OCI-LY3 (cell line): ENCODE results near the gene AIFM1.

Experiments used
- H2AFZ ChIP-seq: fragments of 200-600, 300-600 bp; shearing (Covaris generic); 2 replicates; pipeline ENCODE4 v1.6.0; 2014; ENCODE audit warnings: antibody characterized with exemption, low read depth, low read length
- H3K27ac ChIP-seq: fragments of 200-600, 300-600 bp; sonication (generic); 2 replicates; pipeline ENCODE4 v1.5.1; 2014; ENCODE audit warnings: mild to moderate bottlenecking, low read length, moderate library complexity, mixed read lengths
- H3K27me3 ChIP-seq: fragments of 200-600, 300-600 bp; sonication (generic); 2 replicates; pipeline ENCODE4 v1.6.1; 2014; ENCODE audit warnings: low read depth, low read length, mixed read lengths
- H3K36me3 ChIP-seq: fragments of 200-600, 300-600 bp; sonication (generic); replicated peaks from 2 replicates; pipeline ENCODE3; 2014; ENCODE audit warnings: low read depth, low read length, mixed read lengths
- H3K4me1 ChIP-seq: fragments of 300-600, 200-600 bp; sonication (generic); 2 replicates; pipeline ENCODE4 v1.6.1; 2014; ENCODE audit warnings: low read length, mixed read lengths
- H3K4me2 ChIP-seq: fragments of 200-600, 300-600 bp; sonication (generic); 2 replicates; pipeline ENCODE4 v1.6.1; 2014; ENCODE audit warnings: low read length, mixed read lengths
- H3K4me3 ChIP-seq: fragments of 300-600, 200-600 bp; sonication (generic); 2 replicates; pipeline ENCODE4 v1.5.1; 2014; ENCODE audit warnings: antibody characterized with exemption, mild to moderate bottlenecking, low read length, moderate library complexity
- H3K79me2 ChIP-seq: fragments of 300-600, 200-600 bp; shearing (Covaris generic); 2 replicates; pipeline ENCODE4 v1.6.1; 2014; ENCODE audit warnings: mild to moderate bottlenecking, low read length, mixed read lengths
- H3K9ac ChIP-seq: fragments of 300-600, 200-600 bp; shearing (Covaris generic); 2 replicates; pipeline ENCODE4 v1.6.0; 2014; ENCODE audit warnings: mild to moderate bottlenecking, low read length, moderate library complexity
- H3K9me3 ChIP-seq: fragments of 200-600, 300-600 bp; shearing (Covaris generic); 2 replicates; pipeline ENCODE4 v1.6.1; 2014; ENCODE audit warnings: low read length, mixed read lengths; ENCODE audit not compliant: insufficient read depth
- H4K20me1 ChIP-seq: fragments of 200-600, 300-600 bp; sonication (generic); 2 replicates; pipeline ENCODE4 v1.6.1; 2016; ENCODE audit warnings: low read length, mixed read lengths; ENCODE audit not compliant: insufficient read depth
- EZH2phosphoT487 ChIP-seq: fragments of 200-600 bp; shearing (Covaris generic); IDR thresholded peaks from 2 replicates; pipeline ENCODE4 v1.6.1; 2018; ENCODE audit warnings: antibody characterized with exemption, mixed run types, low read depth
- TF ChIP-seq, protein P1 (sequence below): fragments of 200-600, 300-600 bp; sonication (generic); IDR thresholded peaks from 2 replicates; pipeline ENCODE4 v1.5.1; 2014; ENCODE audit warnings: antibody characterized with exemption, low read length, low read depth

The AIFM1 gene

DNA sequence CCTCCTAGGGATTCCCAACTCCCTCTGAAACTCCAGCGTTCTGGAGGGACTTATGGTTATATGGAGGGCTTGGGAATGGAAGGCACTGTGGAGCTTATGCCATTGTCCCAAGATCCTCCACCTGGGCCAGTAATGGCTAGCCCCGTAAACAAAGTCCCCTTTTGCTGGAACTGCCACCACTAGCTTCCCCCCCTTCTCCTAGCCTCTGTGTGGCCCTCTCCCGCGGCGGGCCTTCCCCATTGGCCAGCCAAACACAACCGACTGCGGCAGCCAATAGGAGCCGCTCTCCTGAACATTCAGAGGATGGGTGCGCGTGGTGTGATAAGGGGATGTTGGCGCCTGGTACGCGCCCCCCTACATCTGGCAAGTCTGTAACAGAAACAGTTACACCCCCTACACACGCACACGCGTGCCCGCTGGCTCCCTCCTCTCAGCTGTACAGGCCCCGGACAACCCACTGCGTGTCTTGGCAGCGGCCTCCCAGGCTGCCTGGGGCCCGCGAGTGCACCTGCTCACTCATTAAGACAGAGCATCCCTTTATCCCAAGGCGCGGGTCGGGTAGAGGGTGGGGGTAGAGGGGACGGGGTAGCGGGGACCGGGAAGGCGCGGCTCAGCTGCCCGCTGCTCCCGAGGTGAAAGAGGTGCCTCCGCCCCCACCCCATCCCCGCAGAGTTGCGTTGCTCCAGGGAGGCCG, 5.3 kb upstream of the AIFM1 start:
- H3K4me3 ChIP-seq = peak overlapping the region; percentile 95
- no peaks in the 10 kb centered on the region for H3K9me3 ChIP-seq
- peaks cover 16% of the 10 kb centered on the region for H3K36me3 ChIP-seq
- H3K4me1 ChIP-seq = peaks cover 37% of the 10 kb centered on the region
- no peak overlapping the region; the same call in 1 of the 2 replicates for H2AFZ ChIP-seq
- no peaks in the 10 kb centered on the region for H3K27me3 ChIP-seq
- peak overlapping the region; percentile 99 for H3K4me2 ChIP-seq
- peak overlapping the region; percentile 99 for H3K27ac ChIP-seq
- H3K79me2 ChIP-seq = peaks cover 60% of the 10 kb centered on the region
- no peaks in the 10 kb centered on the region for H4K20me1 ChIP-seq
- peak overlapping the region; percentile 99 for H3K9ac ChIP-seq
- TF ChIP-seq EZH2phosphoT487 = no peak
- TF ChIP-seq, protein P1, sequence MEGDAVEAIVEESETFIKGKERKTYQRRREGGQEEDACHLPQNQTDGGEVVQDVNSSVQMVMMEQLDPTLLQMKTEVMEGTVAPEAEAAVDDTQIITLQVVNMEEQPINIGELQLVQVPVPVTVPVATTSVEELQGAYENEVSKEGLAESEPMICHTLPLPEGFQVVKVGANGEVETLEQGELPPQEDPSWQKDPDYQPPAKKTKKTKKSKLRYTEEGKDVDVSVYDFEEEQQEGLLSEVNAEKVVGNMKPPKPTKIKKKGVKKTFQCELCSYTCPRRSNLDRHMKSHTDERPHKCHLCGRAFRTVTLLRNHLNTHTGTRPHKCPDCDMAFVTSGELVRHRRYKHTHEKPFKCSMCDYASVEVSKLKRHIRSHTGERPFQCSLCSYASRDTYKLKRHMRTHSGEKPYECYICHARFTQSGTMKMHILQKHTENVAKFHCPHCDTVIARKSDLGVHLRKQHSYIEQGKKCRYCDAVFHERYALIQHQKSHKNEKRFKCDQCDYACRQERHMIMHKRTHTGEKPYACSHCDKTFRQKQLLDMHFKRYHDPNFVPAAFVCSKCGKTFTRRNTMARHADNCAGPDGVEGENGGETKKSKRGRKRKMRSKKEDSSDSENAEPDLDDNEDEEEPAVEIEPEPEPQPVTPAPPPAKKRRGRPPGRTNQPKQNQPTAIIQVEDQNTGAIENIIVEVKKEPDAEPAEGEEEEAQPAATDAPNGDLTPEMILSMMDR = no peak

DNA sequence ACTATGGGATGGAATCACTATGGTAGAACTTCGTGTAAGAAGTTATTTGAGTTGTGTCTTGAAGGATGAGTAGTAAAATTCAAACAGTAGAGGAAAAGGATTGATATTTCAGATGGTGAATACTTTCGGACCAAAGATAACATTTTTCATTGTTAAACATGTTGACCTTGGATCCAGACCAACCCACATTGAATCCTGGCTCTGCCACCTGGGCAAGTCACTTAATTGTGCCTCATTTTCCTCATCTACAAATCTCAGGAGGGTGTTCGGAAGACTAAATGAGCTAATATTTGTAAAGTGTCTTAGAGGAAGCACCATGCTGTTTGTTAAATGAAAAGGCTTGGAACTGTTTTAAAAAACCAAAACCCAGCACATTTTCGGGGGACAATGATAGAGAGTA, 1.4 kb upstream of the AIFM1 start:
- peaks cover 54% of the 10 kb centered on the region for H3K79me2 ChIP-seq
- peak overlapping the region; percentile 96 for H3K9ac ChIP-seq
- no peak for TF ChIP-seq EZH2phosphoT487
- TF ChIP-seq, protein P1 = no peak
- no peaks in the 10 kb centered on the region for H3K27me3 ChIP-seq
- peaks cover 22% of the 10 kb centered on the region for H3K4me1 ChIP-seq
- H2AFZ ChIP-seq = no peak overlapping the region
- H3K4me2 ChIP-seq = peak overlapping the region; percentile 84
- H3K4me3 ChIP-seq = peak overlapping the region; percentile 94
- no peak overlapping the region for H3K27ac ChIP-seq
- no peaks in the 10 kb centered on the region for H3K9me3 ChIP-seq
- H4K20me1 ChIP-seq = no peaks in the 10 kb centered on the region
- H3K36me3 ChIP-seq = peaks cover under 1% of the 10 kb centered on the region

DNA sequence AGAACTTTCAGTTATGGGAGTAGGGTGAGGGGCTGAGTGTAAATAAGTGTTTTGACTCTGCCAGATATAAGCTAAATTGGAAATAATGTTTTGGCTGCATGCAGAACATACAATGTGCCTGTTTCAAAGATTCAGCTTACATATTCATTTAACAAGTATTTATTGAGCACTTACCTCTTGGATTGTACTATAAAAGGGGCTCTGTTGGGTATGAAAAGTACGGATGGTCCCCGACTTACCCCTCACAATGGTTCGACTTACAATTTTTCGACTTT, 799 bp upstream of the AIFM1 start:
- Histone ChIP-seq H3K4me1 (peaks cover 22% of the 10 kb centered on the region), H3K9me3 (no peaks in the 10 kb centered on the region), H4K20me1 (no peaks in the 10 kb centered on the region), H3K27me3 (no peaks in the 10 kb centered on the region), H3K36me3 (peaks cover 2% of the 10 kb centered on the region), H3K79me2 (peaks cover 52% of the 10 kb centered on the region), H3K9ac (peak overlapping the region; percentile 96), H3K4me2 (peak overlapping the region; percentile 84), H3K4me3 (peak overlapping the region; percentile 94), H3K27ac (peak overlapping the region; percentile 94), H2AFZ (0 out of 2 replicates have a peak overlapping the region, but pooled peaks have one; percentile 41)
- TF ChIP-seq, protein P1 = no peak
- TF ChIP-seq EZH2phosphoT487 = no peak

DNA sequence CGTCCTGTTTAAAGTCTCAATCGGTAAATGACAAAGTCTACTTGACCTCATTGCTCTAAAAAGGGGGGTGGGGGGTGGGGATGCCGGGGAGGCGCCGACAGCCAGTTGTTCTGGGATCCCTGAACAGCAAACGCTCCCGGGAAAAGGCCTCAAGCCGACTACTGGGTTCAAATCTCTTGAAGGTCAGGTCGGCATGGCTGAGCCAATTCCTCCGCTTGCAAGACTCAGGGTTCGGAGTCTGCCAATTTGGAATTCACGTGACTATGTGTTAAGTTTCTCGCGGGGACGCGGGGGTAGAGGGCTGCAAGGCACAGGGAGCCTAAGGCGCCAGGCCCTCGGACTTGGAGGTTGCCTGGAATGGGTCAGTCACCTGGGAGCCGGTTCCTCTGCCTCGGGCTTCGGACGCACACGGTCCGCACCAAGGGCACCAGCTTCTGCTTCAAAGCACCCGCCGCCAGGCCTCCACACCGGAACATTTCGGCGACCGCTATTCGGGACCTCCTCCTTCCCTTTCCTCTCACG, 399 bp downstream of the AIFM1 start:
- H3K4me1 ChIP-seq = peaks cover 19% of the 10 kb centered on the region
- H4K20me1 ChIP-seq = no peaks in the 10 kb centered on the region
- H3K36me3 ChIP-seq = peaks cover 2% of the 10 kb centered on the region
- H3K27me3 ChIP-seq = no peaks in the 10 kb centered on the region
- peak overlapping the region; percentile 96 for H3K9ac ChIP-seq
- no peaks in the 10 kb centered on the region for H3K9me3 ChIP-seq
- peaks cover 54% of the 10 kb centered on the region for H3K79me2 ChIP-seq
- no peak for TF ChIP-seq EZH2phosphoT487
- TF ChIP-seq, protein P1 = no peak
- peak overlapping the region; percentile 94 for H3K27ac ChIP-seq
- H3K4me3 ChIP-seq = peak overlapping the region; percentile 94
- peak overlapping the region; percentile 57 for H2AFZ ChIP-seq
- H3K4me2 ChIP-seq = peak overlapping the region; percentile 94
